GM18868 (cell line): Measurements from ENCODE around the gene CABCOCO1.

Experiments
- ATAC-seq: cut with Tn5 transposase; IDR thresholded peaks from one replicate; pipeline ENCODE4 v1.9.1; 2021; ENCODE audit warnings: mild to moderate bottlenecking, moderate library complexity; ENCODE audit not compliant: unreplicated experiment

Gene CABCOCO1

DNA sequence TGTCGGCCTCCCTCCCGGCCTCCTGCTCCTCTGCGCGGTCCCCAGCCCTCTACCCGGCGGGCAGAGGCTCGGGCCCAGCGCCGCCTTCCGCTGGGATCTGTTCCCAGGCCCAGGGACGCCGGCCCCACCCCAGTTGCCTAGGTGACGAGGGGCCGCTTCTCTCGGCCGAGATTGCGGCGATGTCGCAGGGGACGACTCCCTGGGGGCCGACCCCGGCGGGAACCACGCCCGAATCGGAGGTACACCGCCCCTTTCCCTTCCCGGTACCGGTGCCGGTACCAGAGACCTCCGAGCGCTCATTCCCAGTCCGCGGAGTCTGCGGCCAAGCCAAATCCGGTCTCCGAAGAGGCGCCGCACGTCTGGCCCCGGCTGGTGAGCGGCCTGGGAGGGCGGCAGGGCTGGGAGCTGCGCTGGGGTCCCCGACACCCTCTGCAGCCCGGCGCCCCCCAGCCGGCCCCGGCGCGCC is at the start of gene CABCOCO1:
CABCOCO1 (plus strand) TSS at position 136 of the 466 bp plus-strand sequence; CDS start at position 180, 44 bp downstream.
- ATAC-seq = no peak

DNA sequence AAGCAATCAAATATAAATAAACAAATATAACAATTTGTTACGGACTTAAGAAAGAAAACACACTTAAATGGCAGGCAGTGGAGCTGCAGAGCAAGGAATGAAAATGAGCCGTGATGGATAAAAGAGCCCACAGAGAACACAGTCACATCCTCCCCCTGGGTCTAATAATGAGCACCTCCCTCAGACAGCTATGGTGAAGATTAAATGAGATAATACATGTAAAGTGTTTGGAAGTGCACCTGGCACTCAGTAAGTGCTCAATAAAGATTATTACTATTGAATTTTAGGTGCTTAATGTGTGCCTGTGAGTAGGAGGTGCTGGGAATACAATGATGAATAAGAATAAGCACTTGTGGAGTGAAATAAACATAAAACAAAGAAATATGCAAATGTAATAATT is 49.1 kb upstream of the CABCOCO1 start:
- no peak for ATAC-seq

DNA sequence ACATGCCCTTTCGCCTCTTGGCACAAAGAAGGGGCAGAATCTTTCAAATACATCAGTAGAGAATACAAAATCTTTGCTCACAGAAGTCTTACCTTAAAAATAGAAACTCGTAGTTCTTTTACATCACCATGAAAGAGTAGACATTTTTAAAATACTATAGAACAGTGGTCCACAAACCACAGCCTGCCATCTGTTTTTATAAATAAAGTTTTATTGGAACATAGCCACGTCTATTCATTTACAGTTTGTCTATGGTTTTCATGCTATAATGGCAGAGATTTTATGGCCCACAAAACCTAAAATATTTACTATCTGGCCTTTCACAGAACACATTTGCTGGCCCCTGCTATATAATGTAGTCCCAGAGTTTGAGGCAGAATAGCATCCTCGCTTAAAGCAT is 46.1 kb upstream of the CABCOCO1 start:
- no peak for ATAC-seq

DNA sequence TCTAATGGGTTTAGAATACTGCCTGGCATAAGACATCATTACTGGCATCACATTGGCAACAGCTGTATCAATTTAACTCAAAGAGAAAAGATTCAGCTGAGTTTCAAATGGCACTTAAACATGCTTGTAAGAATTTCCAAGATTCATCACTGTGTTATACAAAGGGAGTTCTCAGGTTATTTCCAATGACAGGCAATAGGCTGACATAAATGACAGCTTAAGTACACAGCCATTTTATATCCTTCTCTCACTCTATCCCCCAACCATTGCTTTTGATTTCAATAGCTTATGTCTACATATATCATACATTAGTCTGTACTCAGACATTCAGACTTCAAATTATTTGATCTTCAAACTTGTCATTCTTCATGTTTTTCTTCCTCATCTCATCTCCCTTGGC is 45.5 kb upstream of the CABCOCO1 start:
- no peak for ATAC-seq

DNA sequence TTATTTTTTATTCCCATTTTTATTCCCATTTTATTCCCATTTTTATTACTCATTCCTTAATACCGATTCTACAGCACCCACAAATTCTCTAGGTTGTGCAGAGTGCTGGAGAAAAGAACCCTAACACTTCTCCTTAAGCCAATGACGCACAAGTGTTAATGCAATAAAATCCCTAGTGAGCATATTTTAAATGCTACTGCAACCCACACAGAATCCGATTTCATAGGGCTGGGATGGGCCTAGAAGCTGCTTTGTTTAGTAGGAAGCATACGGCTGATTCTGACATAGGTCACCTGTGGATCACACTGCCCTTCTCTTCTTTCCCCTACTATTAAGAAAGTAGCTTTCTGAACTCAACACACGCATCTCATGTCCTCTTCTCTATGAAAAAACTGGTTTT is 45.1 kb upstream of the CABCOCO1 start:
- no peak for ATAC-seq

- ATAC-seq = no peak
Measured at GRCh38 chr10:61618388-61618961, 44.3 kb upstream of the CABCOCO1 start.

- ATAC-seq = no peak
Measured at GRCh38 chr10:61620506-61620905, 42.2 kb upstream of the CABCOCO1 start.

- ATAC-seq = no peak
Measured at GRCh38 chr10:61621605-61622051, 41.1 kb upstream of the CABCOCO1 start.

- ATAC-seq = no peak
Measured at GRCh38 chr10:61623161-61623560, 39.6 kb upstream of the CABCOCO1 start.

- ATAC-seq = no peak
Measured at GRCh38 chr10:61626209-61626608, 36.5 kb upstream of the CABCOCO1 start.

DNA sequence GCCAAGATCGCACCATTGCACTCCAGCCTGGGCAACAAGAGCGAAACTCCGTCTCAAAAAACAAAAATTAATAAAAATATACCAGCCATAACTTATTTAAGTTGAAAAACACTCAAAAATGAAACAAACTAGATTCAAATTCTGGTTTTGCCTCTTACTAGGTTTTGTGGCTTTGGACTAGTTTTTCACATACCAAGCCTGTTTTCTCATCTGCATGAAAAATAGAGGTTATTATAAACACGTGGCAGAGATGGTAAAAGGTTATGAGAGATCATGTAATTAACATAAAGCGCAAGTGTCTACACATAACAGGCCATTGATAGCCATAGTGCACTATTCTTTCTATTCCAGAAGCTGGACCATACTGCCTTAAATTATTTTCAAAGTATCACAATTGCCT is 35.5 kb upstream of the CABCOCO1 start:
- no peak for ATAC-seq

- ATAC-seq = no peak
Measured at GRCh38 chr10:61628151-61628874, 34.4 kb upstream of the CABCOCO1 start.

DNA sequence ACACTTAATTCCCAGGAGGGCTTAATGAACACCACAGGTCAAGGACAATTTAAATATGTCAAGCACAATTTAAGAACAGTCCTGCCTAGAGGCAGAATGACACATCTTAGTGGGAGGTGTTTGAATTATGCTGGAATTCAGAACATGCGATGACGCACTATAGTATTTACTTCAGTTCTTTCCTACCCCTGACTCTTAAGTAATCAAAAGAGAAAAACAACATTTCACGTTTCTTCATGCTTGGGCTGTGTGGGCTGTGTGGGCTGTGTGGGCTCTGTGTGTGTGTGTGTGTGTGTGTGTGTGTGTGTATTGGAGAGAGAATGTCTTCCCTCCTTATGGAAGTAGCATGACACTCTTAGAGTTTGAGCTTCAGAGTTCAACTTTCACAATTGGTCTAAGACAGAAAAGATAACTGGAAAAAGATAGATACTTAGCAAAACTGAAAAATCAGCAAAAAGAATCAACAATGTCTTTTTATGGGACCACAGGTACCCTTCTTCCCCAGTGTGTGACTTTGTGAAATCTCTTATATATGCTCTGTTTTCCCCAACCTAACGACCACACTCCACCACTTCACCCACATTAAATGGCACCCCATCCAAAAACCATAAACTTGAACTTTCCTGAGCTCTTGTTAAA is 33.7 kb upstream of the CABCOCO1 start:
- no peak for ATAC-seq

- no peak for ATAC-seq
Measured at GRCh38 chr10:61629576-61629975, 33.2 kb upstream of the CABCOCO1 start.

- ATAC-seq = no peak
Measured at GRCh38 chr10:61632057-61632670, 30.6 kb upstream of the CABCOCO1 start.

DNA sequence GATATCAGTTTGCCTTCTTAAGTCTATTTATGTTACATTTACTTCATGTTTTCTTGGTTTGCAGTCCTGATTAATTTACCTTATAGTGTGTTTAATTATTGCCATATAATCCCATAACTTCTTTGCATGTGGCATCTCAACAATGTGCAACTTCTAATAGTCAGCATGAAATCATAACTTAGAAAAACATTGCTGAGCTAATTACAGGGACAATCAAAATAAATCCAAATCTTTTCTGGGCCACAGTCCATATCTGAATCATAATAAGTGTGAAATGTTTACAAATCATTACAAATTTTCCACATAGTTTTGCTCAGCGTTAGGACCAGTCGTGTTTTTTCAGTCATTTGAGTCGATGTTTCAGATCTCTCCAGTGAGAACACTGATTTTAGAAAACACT is 29.1 kb upstream of the CABCOCO1 start:
- ATAC-seq = no peak

DNA sequence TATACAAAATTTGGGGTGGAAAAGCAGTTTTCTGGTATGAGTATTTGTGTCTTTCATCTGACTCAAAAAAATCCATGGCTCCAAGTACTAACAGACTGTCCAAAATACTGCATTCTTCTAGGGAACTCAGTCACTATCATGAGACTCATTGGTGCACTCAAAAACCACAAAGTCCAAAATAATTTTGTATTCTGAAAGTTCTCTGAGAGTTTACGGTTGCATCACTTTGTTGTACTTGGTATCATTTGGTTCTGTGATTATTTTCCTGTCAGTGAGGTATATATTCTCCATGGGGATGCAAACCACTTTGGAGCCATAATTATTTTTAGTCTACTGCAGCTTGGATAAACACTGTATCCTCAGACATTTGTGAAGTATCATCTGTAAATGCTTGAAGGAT is 28.0 kb upstream of the CABCOCO1 start:
- no peak for ATAC-seq

DNA sequence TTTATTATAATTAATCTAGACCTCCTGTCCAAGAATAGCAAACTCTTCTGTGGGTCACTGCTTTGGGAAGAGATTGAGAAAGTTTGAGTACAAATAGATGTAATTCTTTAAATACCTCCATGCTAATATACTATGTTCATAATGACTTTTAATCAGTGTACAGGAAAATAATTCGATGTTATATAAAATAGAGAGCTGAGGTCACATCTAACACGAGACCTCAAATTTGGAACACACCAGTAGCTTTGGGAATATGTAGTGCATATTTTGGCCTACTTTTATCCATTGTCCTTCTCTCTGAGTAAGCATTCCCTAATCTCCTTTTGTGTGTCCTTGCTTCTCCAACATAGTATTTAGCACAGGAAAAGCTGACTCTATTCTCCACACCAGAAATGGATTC is 27.3 kb upstream of the CABCOCO1 start:
- no peak for ATAC-seq

- ATAC-seq = no peak
Measured at GRCh38 chr10:61635932-61636331, 26.8 kb upstream of the CABCOCO1 start.

- no peak for ATAC-seq
Measured at GRCh38 chr10:61639952-61640351, 22.8 kb upstream of the CABCOCO1 start.

GRCh38 chr10:61640856-61641255 is 21.9 kb upstream of the CABCOCO1 start:
- ATAC-seq = no peak

GRCh38 chr10:61642150-61642571 is 20.6 kb upstream of the CABCOCO1 start:
- ATAC-seq = no peak
